Suppressor macrophage treated with lipopolysaccharide for 4 hours (primary cell): ENCODE results near the gene IDH2.

Experiments
- DNase-seq: peaks from one replicate; pipeline ENCODE4 v3.0.0-alpha.2; 2020

Gene IDH2

DNA sequence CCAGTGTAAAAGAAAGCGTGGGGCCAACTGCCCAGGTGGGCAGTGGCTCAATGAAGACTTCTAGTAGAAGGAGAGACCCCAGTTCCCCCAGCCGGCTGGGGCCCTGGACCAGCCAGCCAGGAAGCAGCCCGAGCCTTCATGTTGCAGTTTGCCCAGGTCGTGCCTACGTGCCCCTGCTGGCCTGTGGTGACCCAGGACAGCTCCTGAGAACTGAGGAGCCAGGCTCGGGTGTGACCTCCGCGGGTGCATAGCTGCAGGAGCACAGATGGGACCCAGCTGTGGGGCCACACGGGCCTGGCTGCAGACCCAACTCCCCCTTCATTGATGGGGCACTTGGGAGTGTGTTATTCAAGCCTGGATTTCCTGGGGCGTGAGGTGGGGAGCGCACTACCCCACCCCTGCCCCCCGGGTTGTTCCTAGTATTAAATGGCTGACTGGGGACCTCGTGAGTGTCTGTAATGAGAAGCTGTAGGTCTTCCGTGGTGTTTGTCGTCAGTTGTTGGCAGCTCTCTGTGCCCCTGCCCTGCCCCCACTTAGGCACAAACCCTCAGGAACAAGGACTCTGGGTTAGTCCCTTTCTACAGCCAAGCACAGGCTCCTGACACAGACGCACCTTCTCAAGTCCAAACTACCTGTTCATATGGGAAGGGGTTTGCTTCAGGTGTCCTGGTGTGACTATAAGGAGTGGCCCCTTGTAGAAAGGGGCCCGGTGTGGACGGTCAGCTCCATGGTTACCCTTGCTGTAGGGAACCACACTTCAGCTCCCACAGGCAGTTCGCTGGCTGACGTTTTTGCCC, 39.1 kb downstream of the IDH2 start:
- DNase-seq = no peak

DNA sequence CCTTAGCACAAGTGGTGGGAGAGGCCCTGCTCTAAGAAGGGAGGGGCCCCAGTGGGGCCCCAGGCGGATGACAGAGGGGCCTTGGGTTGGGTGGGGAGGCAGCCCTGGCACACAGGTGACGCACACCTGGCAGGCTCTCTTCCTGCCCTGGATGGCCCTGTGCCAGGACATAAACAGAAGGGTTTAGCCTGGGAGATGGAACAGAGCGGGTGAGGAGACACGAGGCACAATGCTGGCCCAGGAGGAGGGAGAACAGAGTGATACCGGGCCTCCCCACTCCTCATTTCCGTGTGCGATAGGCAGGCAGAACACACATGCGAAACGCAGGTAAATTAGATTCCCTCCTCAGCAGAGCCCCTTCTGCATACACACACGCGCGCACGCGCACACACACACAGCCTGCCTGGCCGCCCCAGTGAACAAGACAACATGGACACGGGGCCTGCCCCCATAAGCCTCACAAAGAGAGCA, 39.8 kb downstream of the IDH2 start:
- no peak for DNase-seq

DNA sequence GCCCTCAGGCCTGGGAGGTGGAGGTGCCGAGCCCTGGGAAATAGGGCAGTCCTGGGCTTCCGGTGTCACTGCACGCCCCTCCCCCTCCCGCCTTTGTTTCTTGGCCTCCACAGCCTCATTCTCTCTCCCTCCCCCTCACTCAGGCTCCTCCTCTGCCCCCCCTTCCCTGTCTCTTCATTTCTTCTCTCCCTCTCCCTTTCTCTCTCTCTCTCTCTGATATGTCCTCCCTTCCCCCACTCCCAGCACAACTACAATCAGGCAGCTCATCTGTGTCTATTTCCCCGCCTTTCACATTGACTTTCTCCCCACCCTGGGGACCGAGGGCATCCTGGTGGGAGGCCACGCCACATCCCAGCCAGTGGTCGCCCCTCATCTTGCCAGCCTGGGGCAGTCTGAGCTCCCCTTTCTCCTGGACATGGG, 40.2 kb downstream of the IDH2 start:
- DNase-seq = no peak

DNA sequence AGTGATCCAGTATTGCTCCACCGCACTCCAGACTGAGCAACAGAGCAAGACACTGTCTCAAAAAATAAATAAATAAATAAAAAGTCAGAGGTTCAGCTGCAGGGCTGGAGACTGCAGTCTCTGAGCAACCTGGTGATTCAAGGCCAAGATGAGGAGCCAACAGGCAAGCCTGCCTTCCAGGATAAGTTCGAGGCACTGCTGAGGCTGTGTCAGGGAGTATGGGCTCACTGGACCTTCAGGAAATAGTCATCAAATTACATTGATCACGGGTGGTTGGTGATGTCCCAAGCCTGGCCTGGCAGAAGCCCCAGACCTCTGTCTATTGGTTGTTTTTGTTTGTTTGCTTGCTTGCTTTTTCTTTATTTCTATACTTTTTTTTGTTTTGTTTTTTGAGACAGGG, 41.5 kb downstream of the IDH2 start:
- no peak for DNase-seq

DNA sequence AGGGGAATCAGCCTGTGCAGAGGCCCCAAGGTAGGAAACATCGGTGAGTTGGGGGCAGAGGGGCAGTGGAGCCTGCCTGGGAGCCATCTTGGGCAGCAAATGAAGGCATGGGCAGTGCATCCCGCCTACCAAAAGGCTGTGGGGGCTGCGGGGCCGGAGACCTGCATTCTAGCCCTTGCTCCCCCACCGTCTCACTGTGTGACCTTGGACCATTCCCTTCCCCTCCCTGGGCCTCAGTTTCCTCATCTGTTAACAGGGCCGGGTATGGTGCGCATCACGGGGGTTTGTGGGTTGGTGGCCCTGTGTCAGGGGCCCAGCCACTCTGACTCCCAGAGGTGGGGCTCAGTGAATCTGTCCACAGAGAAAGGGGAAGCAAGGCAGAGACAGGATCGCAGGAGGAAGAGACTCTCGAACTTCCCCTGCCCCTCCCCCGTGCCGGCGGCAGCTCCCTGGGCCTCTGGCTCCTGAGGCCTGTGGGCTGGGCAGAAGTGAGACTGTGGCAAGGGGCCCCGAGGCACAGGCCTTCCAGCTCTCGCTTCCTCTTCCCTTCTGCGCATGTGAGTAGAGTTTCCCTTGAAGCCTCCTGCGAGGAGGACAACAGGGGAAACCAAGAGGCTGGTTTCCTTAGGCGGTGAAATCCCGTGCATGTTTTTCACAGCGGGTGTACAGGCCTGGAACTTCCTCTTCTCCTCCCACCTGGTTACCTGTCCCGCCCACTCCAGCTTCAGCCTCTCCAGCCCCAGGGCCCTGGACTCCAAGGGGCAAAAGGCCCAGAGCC, 42.9 kb downstream of the IDH2 start:
- DNase-seq = peak; percentile 99

DNA sequence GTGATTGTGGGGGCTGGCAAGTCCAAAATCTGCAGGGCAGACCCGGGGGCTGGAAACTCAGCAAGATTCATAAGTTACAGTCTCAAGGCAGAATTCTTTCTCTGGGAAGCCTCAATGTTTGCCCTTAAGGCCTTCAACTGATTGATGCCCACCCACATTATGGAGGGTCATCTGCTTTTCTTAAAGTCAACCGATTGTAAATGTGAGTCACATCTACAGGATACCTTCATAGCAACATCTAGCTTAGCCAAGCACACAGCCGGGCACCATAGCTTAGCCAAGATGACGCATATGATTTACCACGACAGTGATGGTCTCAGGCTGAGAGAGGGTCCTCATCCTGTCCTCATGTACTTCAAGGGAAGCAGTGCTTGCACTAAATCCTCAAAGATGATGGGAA, 43.5 kb downstream of the IDH2 start:
- peak; percentile 34 for DNase-seq

DNA sequence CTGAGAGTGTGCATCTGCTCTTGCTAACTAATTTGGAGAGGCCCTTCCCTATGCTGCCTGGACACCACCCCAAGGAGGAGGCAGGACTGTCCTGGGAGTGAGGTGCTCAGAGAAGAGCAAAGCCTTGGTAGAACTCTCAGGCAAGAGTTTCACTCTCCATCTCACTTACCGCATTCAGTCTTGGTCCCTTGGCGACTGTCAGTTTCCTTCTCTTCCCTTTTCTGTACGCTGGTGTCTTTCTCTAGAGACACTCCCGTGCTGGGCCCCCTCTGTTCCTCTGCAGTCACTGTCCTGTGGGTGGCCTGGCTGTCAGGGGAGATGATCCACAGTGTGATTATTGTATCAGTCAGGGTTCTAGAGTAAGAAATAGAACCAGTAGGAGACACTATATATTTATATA, 44.0 kb downstream of the IDH2 start:
- DNase-seq = peak; percentile 73

DNA sequence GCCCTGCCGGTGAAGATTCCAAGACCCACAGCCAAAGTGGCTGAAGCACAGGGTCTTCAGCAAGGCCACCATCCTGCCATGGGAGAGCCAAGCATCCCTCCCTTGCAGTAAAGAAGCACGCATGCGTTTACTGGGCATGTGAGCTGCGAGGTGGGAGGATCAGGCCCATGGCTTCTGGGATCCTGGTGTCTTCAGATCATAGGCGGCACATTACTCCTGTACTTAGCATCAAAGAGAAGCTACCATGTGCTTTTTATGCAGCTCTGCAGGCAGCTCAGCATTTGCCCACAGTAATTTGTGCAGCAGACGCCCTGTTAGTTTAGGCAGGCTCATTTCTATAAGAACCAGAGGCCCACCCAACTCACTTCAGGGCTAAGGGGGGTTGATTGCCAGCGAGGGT, 45.7 kb downstream of the IDH2 start:
- DNase-seq = no peak

DNA sequence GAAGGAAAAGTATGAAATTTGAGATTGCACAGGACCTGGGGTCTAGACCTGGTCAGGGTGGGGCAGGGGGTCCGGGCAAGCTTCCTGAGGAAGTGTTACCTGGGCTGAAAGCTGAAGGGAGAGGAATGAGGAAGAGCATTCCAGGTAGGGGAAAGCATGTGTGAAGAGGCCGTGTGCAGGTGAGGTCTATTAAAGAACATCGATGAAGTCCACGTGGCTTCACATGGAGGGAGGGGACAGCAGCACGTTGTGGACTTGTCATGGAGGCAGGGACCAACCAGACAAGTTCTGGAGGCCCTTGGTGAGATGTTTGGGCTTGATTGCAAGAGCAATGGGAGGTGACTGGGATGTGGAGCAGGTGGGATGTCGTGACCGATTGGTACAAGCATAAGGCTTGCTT, 47.1 kb downstream of the IDH2 start:
- no peak for DNase-seq

DNA sequence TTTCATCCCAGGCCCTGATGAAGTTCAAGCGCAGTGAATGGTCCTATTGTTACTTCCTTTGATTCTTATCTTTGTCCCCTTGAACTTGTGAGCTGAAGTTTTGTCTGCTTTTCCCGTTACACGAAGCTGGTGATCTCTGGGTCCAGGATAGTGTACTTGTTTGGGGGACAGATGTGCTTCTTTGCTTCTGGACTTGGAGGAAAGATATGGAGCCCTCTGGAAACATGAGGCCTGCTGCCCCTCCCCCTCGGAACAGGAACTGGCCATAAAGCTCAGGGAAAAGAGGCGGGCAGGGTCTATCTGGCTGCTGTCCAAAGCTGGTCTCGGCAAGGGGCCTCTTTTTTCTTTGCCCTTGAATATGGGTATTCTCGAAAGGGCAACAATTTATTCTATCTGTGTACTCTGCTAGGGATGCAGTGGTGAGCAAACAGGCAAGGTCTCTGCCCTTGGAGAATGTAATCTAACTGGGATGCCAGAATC, 47.6 kb downstream of the IDH2 start:
- no peak for DNase-seq

DNA sequence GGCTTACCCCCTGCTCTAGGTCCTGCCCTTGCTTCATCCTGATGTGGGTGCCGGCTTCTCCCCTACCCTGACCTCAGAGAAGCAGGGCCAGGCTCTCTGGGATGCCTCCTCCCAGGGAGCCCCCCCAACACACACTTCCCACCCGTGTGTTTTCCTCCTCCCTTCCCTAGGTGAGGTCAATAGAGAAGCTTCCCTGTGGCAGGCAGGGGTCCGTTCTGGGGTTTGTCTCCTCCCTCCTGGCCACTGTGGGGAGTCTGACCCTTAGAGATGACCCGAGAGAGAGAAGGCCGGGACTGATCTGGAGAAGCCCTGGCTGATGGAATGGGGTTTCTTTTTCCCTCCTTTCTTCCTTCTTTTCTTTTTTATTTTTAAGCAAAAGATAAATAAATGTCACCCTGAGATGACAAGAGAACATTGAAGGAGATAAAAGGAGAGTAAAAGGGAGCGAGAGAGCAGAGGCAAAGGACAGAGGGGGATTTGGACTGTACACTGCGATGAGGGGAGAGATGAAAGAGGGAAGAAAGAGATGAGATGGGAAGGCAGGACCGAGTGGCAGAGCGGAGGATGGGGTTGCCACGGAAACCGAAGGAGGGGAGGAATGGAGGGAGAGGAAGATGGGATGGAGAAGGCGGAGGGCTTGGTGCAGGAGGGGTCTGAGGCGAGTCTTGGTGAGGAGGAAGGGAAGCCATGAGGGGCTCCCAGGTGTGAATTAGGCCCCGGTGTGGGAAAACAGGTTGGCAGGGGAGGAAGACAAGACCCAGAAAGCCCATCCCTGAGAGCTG, 48.4 kb downstream of the IDH2 start:
- DNase-seq = no peak

DNA sequence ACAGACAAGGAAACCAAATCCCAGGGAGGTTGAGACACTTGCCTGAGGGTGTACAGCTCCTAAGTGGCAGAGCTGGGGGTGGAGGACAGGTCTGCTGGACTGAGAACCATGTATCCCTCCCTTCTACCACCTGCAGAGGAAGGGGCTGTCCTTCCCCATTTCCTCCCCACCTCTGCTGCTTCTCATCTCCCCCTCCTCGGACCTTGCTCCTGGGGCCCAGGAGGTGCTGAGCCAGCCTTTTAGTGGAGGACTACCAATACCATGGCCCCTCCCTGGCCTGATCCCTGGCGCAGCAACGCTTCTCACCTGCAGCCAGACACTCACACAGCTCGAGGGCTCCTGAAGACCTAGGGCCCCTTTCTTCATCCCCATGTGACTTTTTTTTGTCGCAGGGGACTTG, 50.4 kb downstream of the IDH2 start:
- no peak for DNase-seq

DNA sequence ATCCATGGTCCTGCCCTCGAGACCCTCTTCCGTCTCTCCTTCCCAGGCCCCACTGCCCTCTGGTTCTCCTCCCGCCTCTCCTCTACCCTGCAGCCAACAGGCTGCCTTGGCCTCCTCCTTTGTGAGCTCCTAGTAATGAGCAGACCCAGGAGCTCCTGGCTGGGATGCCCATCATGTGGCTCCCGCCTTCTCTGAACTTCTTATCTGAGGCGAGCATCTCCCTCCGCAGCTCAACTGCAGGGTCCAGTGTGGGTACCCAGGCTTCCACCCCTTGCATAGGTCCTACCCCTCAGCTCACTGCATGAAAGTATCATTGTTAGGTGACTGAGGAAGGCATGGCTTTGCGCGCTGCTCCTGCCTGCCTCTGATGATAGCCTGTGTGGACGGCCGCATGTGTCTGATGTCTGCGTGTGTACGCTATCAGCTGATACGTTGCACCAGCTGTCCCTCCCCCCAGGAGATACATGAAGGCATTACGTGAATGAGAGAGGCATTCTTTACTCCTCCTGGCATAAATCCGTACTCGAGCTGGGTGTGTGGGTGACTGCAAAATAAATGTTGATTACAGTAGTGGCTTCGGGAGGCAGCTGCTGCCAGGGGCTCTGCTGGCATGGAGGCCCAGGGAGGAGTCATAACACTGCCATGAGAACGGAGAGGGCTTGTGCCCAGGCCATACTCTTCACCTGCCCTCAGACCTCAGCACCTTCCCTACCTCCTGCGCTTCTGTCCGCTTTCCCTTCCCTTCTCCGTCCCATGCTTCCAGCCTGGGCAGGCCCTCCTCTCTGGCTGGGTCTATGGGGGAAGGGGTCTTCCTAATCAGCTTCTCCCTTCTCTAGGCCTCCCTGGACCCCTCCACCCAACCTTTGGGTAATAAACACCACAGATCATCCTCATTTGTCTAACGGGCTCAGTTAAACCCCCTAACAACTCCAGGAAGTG, 52.3 kb downstream of the IDH2 start:
- no peak for DNase-seq

DNA sequence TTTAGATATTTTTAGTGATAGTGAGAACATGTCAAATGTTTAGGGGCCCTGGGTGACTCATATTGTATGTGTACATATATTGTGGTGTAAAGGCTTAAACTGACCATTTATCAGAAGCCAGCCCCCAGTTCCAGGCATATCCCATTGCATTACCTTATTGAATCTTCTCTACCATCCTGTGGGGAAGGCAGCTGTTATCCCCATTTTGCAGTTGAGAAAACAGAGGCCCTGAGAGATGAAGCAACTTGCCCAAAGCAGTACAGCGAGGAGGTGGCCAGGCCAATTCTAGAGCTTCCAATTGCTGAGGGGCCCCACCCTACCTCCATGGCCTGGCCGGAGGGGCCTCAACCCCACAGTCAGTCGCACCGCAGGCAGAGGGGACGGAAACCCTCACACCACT, 53.2 kb downstream of the IDH2 start:
- no peak for DNase-seq

DNA sequence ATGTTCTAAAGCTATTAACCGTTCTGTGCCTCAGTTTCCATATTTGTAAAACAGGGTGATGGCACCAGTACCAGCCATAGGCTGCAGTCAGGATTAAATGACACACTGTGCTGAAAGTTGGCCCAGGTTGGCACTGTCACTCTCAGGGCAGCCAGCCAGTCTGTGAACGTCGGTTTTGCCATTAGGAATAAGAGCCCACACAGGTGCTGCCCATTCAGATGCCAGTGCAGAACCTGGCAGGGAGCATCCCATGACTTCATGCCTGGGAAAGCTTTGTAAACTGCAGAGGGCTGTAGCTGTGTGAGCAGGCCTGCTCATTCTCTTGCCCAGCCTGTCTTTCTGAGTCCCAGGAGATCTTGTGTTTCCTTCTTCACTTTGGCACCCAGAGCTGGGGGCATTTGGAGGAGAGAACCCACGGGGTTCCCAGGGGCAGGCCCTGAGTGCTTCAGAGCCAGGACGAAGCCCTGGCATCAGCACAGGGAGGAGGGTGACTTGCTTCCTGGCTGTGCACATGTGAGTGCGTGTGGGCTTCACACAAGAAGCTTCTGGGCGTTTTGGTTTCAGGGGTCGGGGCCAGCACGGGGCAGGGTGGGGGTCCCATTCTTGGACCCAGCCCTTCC, 54.2 kb downstream of the IDH2 start:
- no peak for DNase-seq

DNA sequence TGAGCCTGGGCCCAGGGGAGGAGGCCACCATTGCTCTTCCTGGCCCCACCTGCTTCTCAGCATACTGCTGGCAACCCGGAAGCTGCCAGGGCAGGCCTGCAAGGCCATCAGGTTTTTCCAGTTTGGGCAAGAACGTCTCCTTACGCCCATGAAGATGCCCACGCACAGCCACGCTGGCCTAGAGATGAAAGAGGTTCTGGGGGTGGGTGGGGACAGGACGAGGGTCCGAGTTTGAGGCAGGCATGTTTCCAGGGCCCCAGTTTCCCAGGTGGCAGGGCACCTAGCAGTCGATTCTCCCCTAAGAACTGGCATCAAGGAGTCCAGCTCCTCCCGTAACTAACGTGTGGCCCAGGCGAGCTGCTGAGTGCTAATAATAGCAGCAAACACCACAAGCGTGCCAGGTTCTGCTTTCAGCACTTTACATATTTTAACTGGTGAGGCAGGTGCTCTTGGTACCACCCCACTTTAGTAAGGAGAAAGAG, 55.3 kb downstream of the IDH2 start:
- no peak for DNase-seq

DNA sequence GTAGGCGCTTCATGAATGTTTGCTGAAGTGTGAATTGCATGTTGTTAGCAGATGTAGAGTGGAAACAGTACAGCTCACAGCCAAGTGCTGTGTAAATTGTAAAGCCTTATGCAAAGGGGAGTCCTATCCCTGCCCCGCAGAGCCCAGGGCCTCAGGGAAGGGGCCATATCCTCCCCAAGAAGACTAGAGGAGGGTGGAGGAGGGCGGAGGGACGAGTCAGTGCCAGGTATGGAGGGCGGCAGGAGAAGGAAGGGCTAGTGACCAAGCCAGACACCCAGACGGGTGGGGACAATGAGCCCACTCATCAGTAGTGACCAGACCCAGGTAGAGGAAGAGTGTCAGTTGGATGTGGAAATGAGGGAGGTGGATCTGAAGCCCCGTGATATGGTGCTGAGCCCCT, 56.0 kb downstream of the IDH2 start:
- no peak for DNase-seq

DNA sequence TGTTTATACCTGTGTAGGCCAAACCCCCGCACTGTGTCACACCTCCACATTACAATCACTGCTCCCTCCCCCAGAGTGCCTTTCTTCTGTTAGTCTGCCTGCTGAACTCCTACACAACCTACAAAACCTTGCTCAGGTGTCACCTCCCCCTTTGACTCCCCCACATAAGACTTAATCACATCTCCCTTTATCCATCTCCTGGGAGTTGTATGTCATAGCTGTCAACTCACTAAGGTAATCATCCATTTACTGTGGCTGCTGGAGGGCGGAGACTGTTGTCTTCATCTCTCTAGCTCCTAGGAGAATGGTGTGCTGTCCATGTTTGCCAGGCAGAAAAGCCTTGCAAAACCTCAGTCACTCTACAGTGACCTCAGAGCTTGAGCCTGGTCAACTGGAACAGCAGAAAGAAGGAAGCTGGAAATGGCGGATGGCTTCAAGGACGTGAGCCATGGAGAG, 57.3 kb downstream of the IDH2 start:
- DNase-seq = no peak

DNA sequence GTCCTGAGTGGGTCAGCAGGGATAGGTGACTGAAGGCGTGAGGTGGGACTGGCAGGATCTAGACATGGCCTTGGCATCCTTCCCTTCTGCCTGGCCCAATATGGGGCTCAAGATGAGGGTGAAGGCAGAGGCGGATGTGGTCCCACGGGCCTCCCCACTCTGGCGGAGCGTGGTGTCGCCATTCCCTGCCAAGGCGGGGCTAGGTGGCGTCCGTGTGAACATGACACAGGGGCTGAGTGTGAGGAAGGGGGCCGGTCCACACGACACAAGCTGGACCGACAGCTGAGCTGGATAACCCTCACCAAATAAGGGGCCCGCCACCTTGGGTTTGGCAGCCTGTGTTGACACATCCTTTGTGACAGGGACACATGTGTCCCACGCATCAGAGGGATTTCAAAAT, 58.1 kb downstream of the IDH2 start:
- DNase-seq = no peak

DNA sequence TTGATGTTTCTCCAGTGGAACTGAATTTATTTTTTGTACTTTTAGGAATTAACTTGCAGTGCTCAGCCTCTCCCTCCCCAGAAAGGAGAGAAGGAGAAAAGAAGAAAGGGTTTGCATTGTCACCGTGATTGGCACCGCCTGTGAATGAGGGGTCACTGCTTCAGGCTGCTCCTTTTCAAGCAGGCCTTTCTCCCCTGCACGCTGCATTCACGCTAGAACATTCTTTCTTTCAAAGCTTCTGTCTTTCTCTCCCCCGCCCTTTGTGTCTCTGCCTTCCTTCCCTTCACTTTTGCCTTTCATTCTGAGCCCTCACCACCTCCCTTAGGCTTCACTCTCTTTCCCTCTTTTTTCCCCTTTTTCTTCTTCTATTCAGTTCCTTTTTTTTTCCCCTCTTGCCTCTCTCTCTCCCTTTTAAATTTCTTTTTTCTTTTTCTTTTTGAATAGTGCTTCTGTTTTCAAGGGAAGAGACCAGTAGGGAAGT, 58.7 kb downstream of the IDH2 start:
- no peak for DNase-seq
